ENCODE measurements around the gene CEMIP2.
A peak's percentile ranks its signal among the peaks of the same experiment; 100 is the strongest.

The CEMIP2 gene

GRCh38 chr9:71690689-71691435 lies 77.5 kb downstream of the CEMIP2 start:
- no peaks in the 10 kb centered on the region for H3K27me3 ChIP-seq (ENCODE audit: insufficient read depth, low read length, poor library complexity)
- no peak overlapping the region for H2AK5ac ChIP-seq (ENCODE audit: low read length)
- no peak overlapping the region for H2BK5ac ChIP-seq (ENCODE audit: low read length)
- H3K4ac ChIP-seq (ENCODE audit: low read depth, low read length), result no peak overlapping the region
- H3K4me1 ChIP-seq (ENCODE audit: control insufficient read depth, low read depth, low read length), result no peaks in the 10 kb centered on the region
- no peak overlapping the region for H3K23ac ChIP-seq (ENCODE audit: low read length)
- no peak overlapping the region for H3K9ac ChIP-seq (ENCODE audit: low read length)
- no peak overlapping the region for H3K4me3 ChIP-seq (ENCODE audit: low read length)
- no peak overlapping the region for H4K8ac ChIP-seq (ENCODE audit: low read depth, low read length)
- no peak overlapping the region for H3K18ac ChIP-seq (ENCODE audit: low read length)
- DNase-seq, result no peak
- H3K4me2 ChIP-seq (ENCODE audit: low read length), result no peak overlapping the region
- peaks cover 6% of the 10 kb centered on the region for H3K36me3 ChIP-seq (ENCODE audit: control insufficient read depth, insufficient read depth, low read length)
- no peaks in the 10 kb centered on the region for H3K79me1 ChIP-seq (ENCODE audit: low read length)
- no peak overlapping the region for H4K5ac ChIP-seq (ENCODE audit: low read length)
- WGBS (ENCODE audit: extremely low coverage, insufficient coverage, low lambda C conversion rate), result no CpG with 5 or more reads among the region's 6 CpGs
- no peak overlapping the region for H2BK15ac ChIP-seq (replicated peaks; ENCODE audit: low read depth)
- no peak overlapping the region for H3K27ac ChIP-seq (ENCODE audit: low read depth, low read length)
- no peaks in the 10 kb centered on the region for H3K79me2 ChIP-seq (ENCODE audit: control insufficient read depth, insufficient read depth, low read length)
- H3K56ac ChIP-seq (ENCODE audit: low read length), result no peak overlapping the region
- H2BK120ac ChIP-seq (ENCODE audit: low read depth, low read length), result no peak overlapping the region

- Histone ChIP-seq H3K4ac (ENCODE audit: low read depth, low read length) (no peak overlapping the region), H3K56ac (ENCODE audit: low read length) (no peak overlapping the region), H2AK5ac (ENCODE audit: low read length) (no peak overlapping the region), H3K4me2 (ENCODE audit: low read length) (no peak overlapping the region), H2BK120ac (ENCODE audit: low read depth, low read length) (no peak overlapping the region), H3K27ac (ENCODE audit: low read depth, low read length) (no peak overlapping the region), H3K4me1 (ENCODE audit: control insufficient read depth, low read depth, low read length) (no peaks in the 10 kb centered on the region), H3K79me2 (ENCODE audit: control insufficient read depth, insufficient read depth, low read length) (no peaks in the 10 kb centered on the region), H3K79me1 (ENCODE audit: low read length) (no peaks in the 10 kb centered on the region), H3K9ac (ENCODE audit: low read length) (no peak overlapping the region), H2BK5ac (ENCODE audit: low read length) (no peak overlapping the region), H3K23ac (ENCODE audit: low read length) (no peak overlapping the region), H2BK15ac (replicated peaks; ENCODE audit: low read depth) (no peak overlapping the region), H3K27me3 (ENCODE audit: insufficient read depth, low read length, poor library complexity) (no peaks in the 10 kb centered on the region), H4K5ac (ENCODE audit: low read length) (no peak overlapping the region), H3K36me3 (ENCODE audit: control insufficient read depth, insufficient read depth, low read length) (peaks cover 6% of the 10 kb centered on the region), H3K18ac (ENCODE audit: low read length) (no peak overlapping the region), H3K4me3 (ENCODE audit: low read length) (no peak overlapping the region), H4K8ac (ENCODE audit: low read depth, low read length) (no peak overlapping the region)
- DNase-seq, result no peak
- WGBS (ENCODE audit: extremely low coverage, insufficient coverage, low lambda C conversion rate), result no CpG with 5 or more reads among the region's 10 CpGs
Measured at GRCh38 chr9:71690063-71690688, 78.1 kb downstream of the CEMIP2 start.

- H3K23ac ChIP-seq (ENCODE audit: low read length), result no peak overlapping the region
- H4K5ac ChIP-seq (ENCODE audit: low read length), result no peak overlapping the region
- no peak overlapping the region for H3K9ac ChIP-seq (ENCODE audit: low read length)
- H3K4ac ChIP-seq (ENCODE audit: low read depth, low read length), result no peak overlapping the region
- H2BK15ac ChIP-seq (replicated peaks; ENCODE audit: low read depth), result no peak overlapping the region
- H3K79me1 ChIP-seq (ENCODE audit: low read length), result no peaks in the 10 kb centered on the region
- no peak overlapping the region for H2BK120ac ChIP-seq (ENCODE audit: low read depth, low read length)
- H3K4me1 ChIP-seq (ENCODE audit: control insufficient read depth, low read depth, low read length), result no peaks in the 10 kb centered on the region
- H3K18ac ChIP-seq (ENCODE audit: low read length), result no peak overlapping the region
- WGBS (ENCODE audit: extremely low coverage, insufficient coverage, low lambda C conversion rate), result no CpG with 5 or more reads among the region's 1 CpG
- no peak overlapping the region for H3K4me2 ChIP-seq (ENCODE audit: low read length)
- peaks cover 4% of the 10 kb centered on the region for H3K36me3 ChIP-seq (ENCODE audit: control insufficient read depth, insufficient read depth, low read length)
- H4K8ac ChIP-seq (ENCODE audit: low read depth, low read length), result no peak overlapping the region
- H3K27ac ChIP-seq (ENCODE audit: low read depth, low read length), result no peak overlapping the region
- H2BK5ac ChIP-seq (ENCODE audit: low read length), result no peak overlapping the region
- DNase-seq, result no peak
- H2AK5ac ChIP-seq (ENCODE audit: low read length), result no peak overlapping the region
- no peak overlapping the region for H3K4me3 ChIP-seq (ENCODE audit: low read length)
- H3K56ac ChIP-seq (ENCODE audit: low read length), result no peak overlapping the region
- H3K27me3 ChIP-seq (ENCODE audit: insufficient read depth, low read length, poor library complexity), result no peaks in the 10 kb centered on the region
- no peaks in the 10 kb centered on the region for H3K79me2 ChIP-seq (ENCODE audit: control insufficient read depth, insufficient read depth, low read length)
Measured at GRCh38 chr9:71687676-71688075, 80.6 kb downstream of the CEMIP2 start.

GRCh38 chr9:71685988-71686387 lies 82.3 kb downstream of the CEMIP2 start:
- Histone ChIP-seq H3K4ac (ENCODE audit: low read depth, low read length) (no peak overlapping the region), H3K79me2 (ENCODE audit: control insufficient read depth, insufficient read depth, low read length) (no peaks in the 10 kb centered on the region), H3K27ac (ENCODE audit: low read depth, low read length) (no peak overlapping the region), H3K36me3 (ENCODE audit: control insufficient read depth, insufficient read depth, low read length) (peaks cover 4% of the 10 kb centered on the region), H3K23ac (ENCODE audit: low read length) (no peak overlapping the region), H4K8ac (ENCODE audit: low read depth, low read length) (no peak overlapping the region), H2BK15ac (replicated peaks; ENCODE audit: low read depth) (no peak overlapping the region), H3K4me3 (ENCODE audit: low read length) (no peak overlapping the region), H2BK5ac (ENCODE audit: low read length) (no peak overlapping the region), H4K5ac (ENCODE audit: low read length) (no peak overlapping the region), H3K9ac (ENCODE audit: low read length) (no peak overlapping the region), H3K56ac (ENCODE audit: low read length) (no peak overlapping the region), H2BK120ac (ENCODE audit: low read depth, low read length) (no peak overlapping the region), H3K18ac (ENCODE audit: low read length) (no peak overlapping the region), H3K4me1 (ENCODE audit: control insufficient read depth, low read depth, low read length) (no peaks in the 10 kb centered on the region), H2AK5ac (ENCODE audit: low read length) (no peak overlapping the region), H3K27me3 (ENCODE audit: insufficient read depth, low read length, poor library complexity) (no peaks in the 10 kb centered on the region), H3K4me2 (ENCODE audit: low read length) (no peak overlapping the region), H3K79me1 (ENCODE audit: low read length) (no peaks in the 10 kb centered on the region)
- WGBS (ENCODE audit: extremely low coverage, insufficient coverage, low lambda C conversion rate), result no CpG with 5 or more reads among the region's 7 CpGs
- DNase-seq, result peak; percentile 24

GRCh38 chr9:71685394-71685793 lies 82.9 kb downstream of the CEMIP2 start:
- Histone ChIP-seq H2AK5ac (ENCODE audit: low read length) (no peak overlapping the region), H3K23ac (ENCODE audit: low read length) (no peak overlapping the region), H3K18ac (ENCODE audit: low read length) (no peak overlapping the region), H3K36me3 (ENCODE audit: control insufficient read depth, insufficient read depth, low read length) (peaks cover 4% of the 10 kb centered on the region), H3K27me3 (ENCODE audit: insufficient read depth, low read length, poor library complexity) (no peaks in the 10 kb centered on the region), H3K4me1 (ENCODE audit: control insufficient read depth, low read depth, low read length) (no peaks in the 10 kb centered on the region), H4K5ac (ENCODE audit: low read length) (no peak overlapping the region), H2BK120ac (ENCODE audit: low read depth, low read length) (no peak overlapping the region), H3K4me3 (ENCODE audit: low read length) (no peak overlapping the region), H3K27ac (ENCODE audit: low read depth, low read length) (no peak overlapping the region), H3K4me2 (ENCODE audit: low read length) (no peak overlapping the region), H3K4ac (ENCODE audit: low read depth, low read length) (no peak overlapping the region), H3K56ac (ENCODE audit: low read length) (no peak overlapping the region), H2BK5ac (ENCODE audit: low read length) (no peak overlapping the region), H3K79me1 (ENCODE audit: low read length) (no peaks in the 10 kb centered on the region), H3K79me2 (ENCODE audit: control insufficient read depth, insufficient read depth, low read length) (no peaks in the 10 kb centered on the region), H4K8ac (ENCODE audit: low read depth, low read length) (no peak overlapping the region), H3K9ac (ENCODE audit: low read length) (no peak overlapping the region), H2BK15ac (replicated peaks; ENCODE audit: low read depth) (no peak overlapping the region)
- no peak for DNase-seq
- WGBS (ENCODE audit: extremely low coverage, insufficient coverage, low lambda C conversion rate), result no CpG with 5 or more reads among the region's 1 CpG
